GM18861 (cell line): Measurements from ENCODE around the gene NCAPD3.
A peak's percentile ranks its signal among the peaks of the same experiment; 100 is the strongest.

ENCODE experiments used
- ATAC-seq: cut with Tn5 transposase; IDR thresholded peaks from one replicate; pipeline ENCODE4 v1.9.1; 2021; ENCODE audit not compliant: unreplicated experiment

The NCAPD3 gene

GRCh38 chr11:134254433-134255183 lies 30.8 kb upstream of the NCAPD3 start:
- ATAC-seq = no peak

- ATAC-seq = peak; percentile 99
Measured at GRCh38 chr11:134253188-134253993, 29.6 kb upstream of the NCAPD3 start, which contains the start of the genes ACAD8 and THYN1. ACAD8 (plus strand) TSS chr11:134253568; CDS start chr11:134253601, 33 bp downstream. THYN1 (minus strand) TSS chr11:134253352; CDS start chr11:134252882, 470 bp downstream.

DNA sequence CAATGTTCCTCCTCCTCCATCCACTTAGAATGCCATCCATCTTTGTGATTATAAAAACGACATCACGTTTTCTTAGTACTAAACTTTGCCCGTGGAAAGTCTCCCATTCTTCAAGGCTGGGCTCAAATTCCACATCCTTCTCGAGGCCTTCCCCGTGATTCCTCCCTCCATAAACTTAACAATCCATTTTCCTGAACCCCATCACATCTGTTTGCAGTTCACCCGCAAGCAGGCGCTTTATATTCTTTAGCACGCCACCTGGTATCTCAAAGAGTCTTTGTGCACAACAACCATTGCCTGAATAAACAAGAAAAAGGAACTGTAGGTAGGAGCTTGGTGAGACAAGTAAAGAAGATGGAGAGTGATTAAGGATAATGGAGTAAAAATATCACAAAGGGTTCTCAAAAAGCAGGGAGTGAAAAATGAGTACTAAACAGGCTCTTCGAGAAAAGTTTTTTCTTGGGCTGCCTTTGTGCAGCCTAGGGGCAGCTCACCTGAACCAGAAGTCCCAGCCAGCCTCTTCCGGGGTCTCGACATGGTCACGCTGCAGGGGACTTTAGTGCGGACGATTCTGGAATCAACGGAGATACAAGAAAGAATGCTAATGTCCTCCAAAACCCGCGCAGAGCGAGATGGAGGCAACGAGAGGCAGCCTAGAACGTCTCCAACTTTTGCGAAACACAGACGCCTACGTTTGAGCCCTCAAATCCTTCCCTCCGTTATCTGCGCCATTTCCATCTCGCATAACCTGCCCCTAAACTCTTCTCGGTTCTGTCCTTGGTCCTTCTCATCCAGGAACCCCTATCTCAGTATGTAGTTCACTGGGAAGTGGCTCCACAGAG lies 28.8 kb upstream of the NCAPD3 start:
- ATAC-seq = no peak

GRCh38 chr11:134250675-134251074 lies 26.9 kb upstream of the NCAPD3 start:
- ATAC-seq = no peak

- ATAC-seq = no peak
Measured at GRCh38 chr11:134250246-134250645, 26.5 kb upstream of the NCAPD3 start.

DNA sequence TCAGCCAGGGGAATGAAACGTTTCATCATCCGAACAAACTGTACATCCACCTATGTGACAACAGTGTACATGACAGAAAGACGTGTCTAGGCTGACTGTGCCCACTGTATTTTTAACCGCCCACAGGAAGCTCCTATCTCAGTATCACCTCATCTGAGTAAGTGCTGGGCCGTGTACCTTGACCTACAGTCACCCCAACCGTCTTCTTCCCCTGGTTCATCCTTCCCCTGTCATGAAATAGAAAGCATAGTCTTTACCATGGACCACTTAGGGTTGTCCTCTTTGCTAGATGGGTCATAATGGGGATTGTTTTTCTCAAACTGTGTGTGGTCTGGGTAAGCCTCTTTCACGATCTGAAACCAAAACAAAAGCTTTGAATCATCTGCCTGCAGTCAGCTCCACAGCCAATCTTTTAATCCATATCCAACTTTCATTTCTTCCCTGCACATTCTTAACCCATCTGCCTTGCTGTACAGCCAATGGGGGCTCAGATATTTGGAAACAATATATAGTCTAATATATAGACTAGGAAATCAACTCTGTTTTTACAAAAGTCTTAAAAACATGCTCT lies 25.2 kb upstream of the NCAPD3 start:
- ATAC-seq = no peak

GRCh38 chr11:134246678-134247077 lies 22.9 kb upstream of the NCAPD3 start:
- ATAC-seq = no peak

DNA sequence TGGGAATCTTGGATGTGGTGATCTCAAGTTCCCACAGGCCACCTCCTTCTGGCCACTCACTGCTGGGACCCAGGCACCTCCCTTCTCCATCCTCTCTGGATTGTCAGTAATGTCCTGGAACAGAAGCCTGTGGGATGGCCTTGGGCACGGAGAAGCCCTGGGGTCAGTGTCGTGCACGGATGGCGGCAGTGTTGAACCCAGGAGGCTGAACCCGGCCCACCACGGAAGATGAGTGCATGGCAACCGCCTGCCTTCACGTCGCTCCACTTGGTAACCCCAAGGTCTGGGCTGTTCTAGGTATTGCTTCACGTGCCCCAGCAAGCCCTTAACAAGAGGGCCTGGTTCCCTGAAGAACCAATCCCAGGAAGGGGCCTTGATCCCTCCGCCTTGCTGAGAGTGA lies 22.3 kb upstream of the NCAPD3 start:
- ATAC-seq = no peak

DNA sequence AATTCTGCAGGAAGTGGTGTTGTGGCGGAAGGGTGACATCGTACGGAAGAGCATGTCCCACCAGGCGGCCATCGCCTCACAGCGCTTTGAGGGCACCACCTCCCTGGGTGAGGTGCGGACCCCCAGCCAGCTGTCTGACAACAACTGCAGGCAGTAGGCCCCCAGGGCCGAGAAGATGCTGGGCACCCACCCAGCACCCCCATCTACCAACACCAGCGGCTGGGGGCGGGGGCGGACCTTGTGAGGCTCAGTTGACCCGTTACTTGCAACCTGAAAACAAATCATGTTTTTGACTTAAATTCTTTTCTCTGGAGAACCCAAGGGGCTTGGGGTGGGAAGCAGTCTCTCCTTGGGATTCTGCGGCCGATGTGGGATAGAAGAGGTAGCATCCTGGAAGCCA lies 21.7 kb upstream of the NCAPD3 start:
- ATAC-seq = no peak

DNA sequence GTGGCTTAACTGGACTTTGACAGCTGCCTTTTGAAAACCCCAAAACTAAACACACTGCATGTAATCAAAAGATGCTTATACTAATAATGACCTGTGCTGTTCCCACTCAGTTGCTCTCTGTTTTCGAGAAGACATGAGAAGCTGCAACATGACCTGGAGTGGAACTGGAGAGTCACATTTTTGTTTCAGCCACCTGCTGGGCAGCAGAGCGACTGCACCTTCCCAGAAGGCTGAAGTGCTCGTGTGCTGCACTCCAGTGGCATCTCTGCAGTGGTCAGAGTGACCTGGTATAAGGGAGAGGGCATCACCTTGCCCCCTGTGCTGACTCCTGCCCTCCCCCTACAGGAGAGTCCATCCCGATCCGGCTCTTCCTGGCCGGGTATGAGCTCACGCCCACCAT lies 20.8 kb upstream of the NCAPD3 start:
- peak; percentile 78 for ATAC-seq

- no peak for ATAC-seq
Measured at GRCh38 chr11:134243913-134244312, 20.1 kb upstream of the NCAPD3 start.

GRCh38 chr11:134242376-134242775 lies 18.6 kb upstream of the NCAPD3 start:
- no peak for ATAC-seq

DNA sequence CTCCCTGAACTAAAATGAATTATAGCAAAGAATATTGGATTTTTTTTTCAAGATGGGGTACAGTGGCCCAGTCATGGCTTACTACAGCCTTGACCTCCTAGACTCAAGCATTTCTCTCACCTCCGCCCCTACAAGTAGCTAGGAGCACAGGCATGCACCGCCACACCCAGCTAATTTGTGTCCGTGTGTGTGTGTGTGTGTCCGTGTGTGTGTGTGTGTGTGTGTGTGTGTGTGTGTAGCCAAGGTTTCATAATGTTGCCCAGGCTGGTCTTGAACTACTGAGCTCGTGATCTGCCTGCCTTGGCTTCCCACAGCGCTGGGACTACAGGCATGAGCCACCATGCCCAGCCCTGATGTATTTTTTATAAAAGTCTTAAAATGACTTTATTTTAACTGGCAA lies 16.8 kb upstream of the NCAPD3 start:
- ATAC-seq = no peak

- no peak for ATAC-seq
Measured at GRCh38 chr11:134238956-134239355, 15.2 kb upstream of the NCAPD3 start.

GRCh38 chr11:134237557-134237922 lies 13.8 kb upstream of the NCAPD3 start:
- ATAC-seq = no peak

GRCh38 chr11:134236834-134237556 lies 13.2 kb upstream of the NCAPD3 start:
- no peak for ATAC-seq

GRCh38 chr11:134235399-134235798 lies 11.6 kb upstream of the NCAPD3 start:
- ATAC-seq = no peak

- no peak for ATAC-seq
Measured at GRCh38 chr11:134233729-134234179, 10.0 kb upstream of the NCAPD3 start.

DNA sequence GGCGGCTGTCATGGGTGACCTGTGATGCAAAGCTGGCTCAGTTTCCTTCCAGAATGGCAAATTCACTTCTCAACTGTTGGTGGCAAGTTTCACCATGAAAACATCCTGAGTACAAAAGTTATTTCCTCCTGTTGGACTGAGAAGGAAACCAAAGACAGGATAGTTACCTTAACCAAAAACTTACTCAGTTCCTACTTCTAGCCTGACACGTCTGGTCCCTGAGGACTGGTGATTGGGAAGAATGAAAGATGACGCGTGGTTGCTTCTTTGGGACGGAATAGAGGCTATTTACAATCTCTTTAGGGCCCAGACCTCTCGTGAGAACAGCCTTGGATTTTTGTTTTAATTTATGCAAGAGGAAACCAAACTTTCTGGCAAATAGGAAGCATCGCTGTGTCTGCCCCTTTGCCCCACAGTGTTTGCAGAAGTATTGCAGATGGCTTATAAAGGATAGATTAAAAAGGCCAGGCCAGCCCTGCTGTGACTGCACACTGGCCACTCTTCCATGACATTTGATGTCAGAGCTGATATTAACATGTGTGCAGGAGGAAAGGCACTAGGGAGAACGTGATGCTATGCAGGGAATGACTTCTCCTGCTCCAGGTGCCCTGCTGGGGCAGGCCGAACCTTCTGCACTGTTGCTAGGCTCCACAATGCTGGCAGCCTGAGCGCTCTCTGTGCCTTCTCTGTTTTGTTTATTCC lies 8.3 kb upstream of the NCAPD3 start:
- ATAC-seq = no peak

GRCh38 chr11:134230339-134230738 lies 6.6 kb upstream of the NCAPD3 start:
- no peak for ATAC-seq
